Measurements from ENCODE around the gene SORCS1.
"Not testable (repeated sequence)": the region's sequence is repeated elsewhere in the genome, so short reads cannot be mapped to it uniquely, and the experiment has no call there.

SORCS1 gene

GRCh38 chr10:106938513-106938912 lies 226.0 kb downstream of the SORCS1 start:
- DNase-seq: no peak

- no peak for DNase-seq
Measured at GRCh38 chr10:106935978-106936451, 228.5 kb downstream of the SORCS1 start.

- no peak for DNase-seq
Measured at GRCh38 chr10:106931853-106932249, 232.7 kb downstream of the SORCS1 start.

GRCh38 chr10:106931159-106931852 lies 233.2 kb downstream of the SORCS1 start:
- DNase-seq: no peak

GRCh38 chr10:106930751-106931150 lies 233.8 kb downstream of the SORCS1 start:
- no peak for DNase-seq

GRCh38 chr10:106929291-106929895 lies 235.1 kb downstream of the SORCS1 start:
- DNase-seq: no peak

- DNase-seq: not testable (repeated sequence)
Measured at GRCh38 chr10:106928151-106928550, 236.4 kb downstream of the SORCS1 start.

- DNase-seq: no peak
Measured at GRCh38 chr10:106925191-106925590, 239.3 kb downstream of the SORCS1 start.

GRCh38 chr10:106920538-106920937 lies 244.0 kb downstream of the SORCS1 start:
- no peak for DNase-seq

- DNase-seq: no peak
Measured at GRCh38 chr10:106919871-106920282, 244.6 kb downstream of the SORCS1 start.

- DNase-seq: no peak
Measured at GRCh38 chr10:106917452-106918055, 247.0 kb downstream of the SORCS1 start.

- no peak for DNase-seq
Measured at GRCh38 chr10:106914016-106914415, 250.5 kb downstream of the SORCS1 start.

- DNase-seq: no peak
Measured at GRCh38 chr10:106913348-106913747, 251.2 kb downstream of the SORCS1 start.

GRCh38 chr10:106911096-106911495 lies 253.4 kb downstream of the SORCS1 start:
- DNase-seq: no peak

- no peak for DNase-seq
Measured at GRCh38 chr10:106910666-106911065, 253.8 kb downstream of the SORCS1 start.

- DNase-seq: no peak
Measured at GRCh38 chr10:106908225-106908624, 256.3 kb downstream of the SORCS1 start.

- DNase-seq: no peak
Measured at GRCh38 chr10:106904209-106904608, 260.3 kb downstream of the SORCS1 start.

- DNase-seq: no peak
Measured at GRCh38 chr10:106903180-106903579, 261.3 kb downstream of the SORCS1 start.

- no peak for DNase-seq
Measured at GRCh38 chr10:106900016-106900652, 264.4 kb downstream of the SORCS1 start.

GRCh38 chr10:106898446-106898845 lies 266.1 kb downstream of the SORCS1 start:
- DNase-seq: no peak

GRCh38 chr10:106897719-106898118 lies 266.8 kb downstream of the SORCS1 start:
- DNase-seq: no peak

- no peak for DNase-seq
Measured at GRCh38 chr10:106894692-106895091, 269.8 kb downstream of the SORCS1 start.

GRCh38 chr10:106877574-106877973 lies 286.9 kb downstream of the SORCS1 start:
- DNase-seq: no peak

GRCh38 chr10:106874604-106874889 lies 290.0 kb downstream of the SORCS1 start:
- DNase-seq: no peak

Measured in stimulated activated CD4-positive, alpha-beta T cell treated with anti-CD3 and anti-CD28 coated beads, Interleukin-15, amount 100 ng/mL, for 24 hours (primary cell).